Thyroid gland (tissue), 4 donors: ENCODE results near the gene POLR2A.

Experiments
- CTCF ChIP-seq, 6 experiments: fragments of 200-600 bp in 3 of 6; fragments of 450-650 bp in 3 of 6; sonication (generic) in 3 of 6; IDR thresholded peaks; one replicate each; pipeline ENCODE4 v1.5.1; 2016 to 2019; ENCODE audit warnings: antibody characterized with exemption in 6 of 6, mild to moderate bottlenecking in 2 of 6, inconsistent platforms in 1 of 6, moderate library complexity in 1 of 6
- POLR2A ChIP-seq, 2 donors: fragments of 450-650 bp; IDR thresholded peaks; one replicate each; pipeline ENCODE4 v1.6.1; 2017; ENCODE audit warnings: antibody characterized with exemption in 2 of 2, mild to moderate bottlenecking in 2 of 2, moderate library complexity in 1 of 2

- no peak for TF ChIP-seq CTCF (IDR thresholded peaks at IDR 0.05)
- TF ChIP-seq POLR2A (IDR thresholded peaks at IDR 0.05), result no peak
Measured at GRCh38 chr17:7471729-7472128, 12.4 kb upstream of the POLR2A start.
